Adrenal gland (tissue), 5 donors: ENCODE measurements around the gene RNF112.

Experiments
- CTCF ChIP-seq, 6 experiments: fragments of 450-650 bp in 4 of 6; fragments of 200-600 bp in 2 of 6; sonication (generic) in 1 of 6; IDR thresholded peaks; 1 replicate in 5 of 6; 2 replicates in 1 of 6; pipeline versions ENCODE4 v1.5.1 to v1.8.0; 2016 to 2021; ENCODE audit warnings: antibody characterized with exemption in 6 of 6, mild to moderate bottlenecking in 2 of 6, moderate library complexity in 1 of 6
- POLR2A ChIP-seq, 2 donors: fragments of 450-650 bp; IDR thresholded peaks; one replicate each; pipeline ENCODE4 v1.6.1; 2017; ENCODE audit warnings: antibody characterized with exemption in 2 of 2, mild to moderate bottlenecking in 2 of 2, moderate library complexity in 1 of 2
- donor health status: DM: no; HTN: no; CAD: no.

GRCh38 chr17:19442731-19443130 lies 31.7 kb downstream of the RNF112 start:
- TF ChIP-seq CTCF (IDR thresholded peaks at IDR 0.05) (no peak), POLR2A (IDR thresholded peaks at IDR 0.05) (no peak)
